HEK293 (cell line): Measurements from ENCODE around the gene DPM1.

Experiments used
- CTCF ChIA-PET: fragments of 350-600 bp; formaldehyde crosslinking; extraction: SDS; loops from one replicate; lab custom pipeline; 2021; ENCODE audit warnings: antibody characterized with exemption; lab: Yijun Ruan, JAX
- POLR2A ChIA-PET: fragments of 300-600 bp; formaldehyde crosslinking; extraction: SDS; loops from one replicate; lab custom pipeline; 2020; ENCODE audit warnings: antibody characterized with exemption, inconsistent platforms; lab: Yijun Ruan, JAX
- H3K27ac ChIP-seq: fragments of 200-500 bp; sonication (Bioruptor generic); 2 replicates; pipeline ENCODE4 v1.5.1; 2014; ENCODE audit warnings: low read depth, low read length, control low read depth, inconsistent platforms; ENCODE audit errors: extremely low read depth
- H3K36me3 ChIP-seq, 2 experiments: fragments of 200-500 bp in 1 of 2; sonication (Bioruptor generic) in 1 of 2; 1 replicate in 1 of 2; 2 replicates in 1 of 2; pipeline ENCODE4 v1.5.1; 2014 to 2017; ENCODE audit warnings: inconsistent platforms in 2 of 2, low read length in 2 of 2; ENCODE audit not compliant: control insufficient read depth in 2 of 2, insufficient read depth in 1 of 2
- H3K4me1 ChIP-seq: fragments of 200-500 bp; sonication (Bioruptor generic); 2 replicates; pipeline ENCODE4 v1.5.1; 2014; ENCODE audit warnings: mild to moderate bottlenecking, low read length, inconsistent platforms; ENCODE audit not compliant: control insufficient read depth, insufficient read depth
- H3K4me3 ChIP-seq: 2 replicates; pipeline ENCODE4 v1.5.1; 2011; ENCODE audit warnings: low read depth, mild to moderate bottlenecking, control low read depth, low read length, moderate library complexity
- H3K9me3 ChIP-seq: fragments of 200-500 bp; sonication (Bioruptor generic); 2 replicates; pipeline ENCODE4 v1.5.1; 2014; ENCODE audit warnings: low read depth, low read length, inconsistent platforms; ENCODE audit not compliant: control insufficient read depth, insufficient read depth
- FEZF1 ChIP-seq: fragments of 450-650 bp; formaldehyde crosslinking; IDR thresholded peaks from 2 replicates; pipeline ENCODE4 v1.5.1; 2016; ENCODE audit warnings: missing biosample characterization, missing genetic modification characterization
- GLIS2 ChIP-seq: fragments of 450-650 bp; formaldehyde crosslinking; IDR thresholded peaks from 2 replicates; pipeline ENCODE4 v1.5.1; 2016; ENCODE audit warnings: missing biosample characterization, missing genetic modification characterization
- MZF1 ChIP-seq: fragments of 450-650 bp; formaldehyde crosslinking; IDR thresholded peaks from 2 replicates; pipeline ENCODE4 v1.5.1; 2017; ENCODE audit warnings: missing biosample characterization, missing genetic modification characterization, borderline replicate concordance
- SALL2 ChIP-seq: fragments of 450-650 bp; formaldehyde crosslinking; IDR thresholded peaks from 2 replicates; pipeline ENCODE4 v1.5.0; 2017; ENCODE audit warnings: missing biosample characterization, mild to moderate bottlenecking, missing genetic modification characterization, borderline replicate concordance
- SCRT1 ChIP-seq: fragments of 450-650 bp; formaldehyde crosslinking; IDR thresholded peaks from 2 replicates; pipeline ENCODE4 v1.5.1; 2016; ENCODE audit warnings: missing biosample characterization, missing genetic modification characterization, borderline replicate concordance
- TRIM28 ChIP-seq: IDR thresholded peaks from 2 replicates; pipeline ENCODE4 v1.6.1; 2011; ENCODE audit warnings: low read length, control low read depth, borderline replicate concordance
- ZIC2 ChIP-seq: fragments of 450-650 bp; formaldehyde crosslinking; IDR thresholded peaks from 2 replicates; pipeline ENCODE4 v1.5.1; 2016; ENCODE audit warnings: missing biosample characterization, missing genetic modification characterization
- ZNF169 ChIP-seq: fragments of 450-650 bp; formaldehyde crosslinking; IDR thresholded peaks from 2 replicates; pipeline ENCODE4 v1.5.1; 2016; ENCODE audit warnings: missing biosample characterization, missing genetic modification characterization
- ZNF274 ChIP-seq, 2 experiments: fragments of 200-500 bp in 1 of 2; fragments of 450-650 bp in 1 of 2; sonication (Bioruptor generic) in 1 of 2; formaldehyde crosslinking in 1 of 2; IDR thresholded peaks; 2 replicates each; pipeline versions ENCODE4 v1.5.1 to v1.6.1; 2014 to 2016; ENCODE audit warnings: borderline replicate concordance in 1 of 2, inconsistent platforms in 1 of 2, low read length in 1 of 2, missing biosample characterization in 1 of 2, missing genetic modification characterization in 1 of 2
- ZNF341 ChIP-seq: fragments of 450-650 bp; formaldehyde crosslinking; IDR thresholded peaks from 2 replicates; pipeline ENCODE4; 2016; ENCODE audit warnings: low read depth, missing biosample characterization, missing genetic modification characterization
- ZNF366 ChIP-seq: fragments of 450-650 bp; formaldehyde crosslinking; conservative IDR thresholded peaks from 2 replicates; pipeline ENCODE4 v1.5.1; 2016; ENCODE audit warnings: missing biosample characterization, missing genetic modification characterization
- ZNF391 ChIP-seq: fragments of 450-650 bp; formaldehyde crosslinking; IDR thresholded peaks from 2 replicates; pipeline ENCODE4 v1.5.1; 2016; ENCODE audit warnings: low read depth, missing biosample characterization, missing genetic modification characterization, borderline replicate concordance
- ZNF416 ChIP-seq: fragments of 450-650 bp; formaldehyde crosslinking; IDR thresholded peaks from 2 replicates; pipeline ENCODE4 v1.5.1; 2016; ENCODE audit warnings: missing biosample characterization, missing genetic modification characterization
- ZNF433 ChIP-seq: fragments of 450-650 bp; formaldehyde crosslinking; IDR thresholded peaks from 2 replicates; pipeline ENCODE4 v1.5.1; 2016; ENCODE audit warnings: missing biosample characterization, missing genetic modification characterization, low read depth
- ZNF514 ChIP-seq: fragments of 450-650 bp; formaldehyde crosslinking; IDR thresholded peaks from 2 replicates; pipeline ENCODE4 v1.5.1; 2016; ENCODE audit warnings: missing biosample characterization, missing genetic modification characterization
- ZNF830 ChIP-seq: fragments of 450-650 bp; IDR thresholded peaks from 2 replicates; pipeline ENCODE4 v1.5.0; 2018; ENCODE audit warnings: missing biosample characterization, missing genetic modification characterization, low read depth, mild to moderate bottlenecking, moderate library complexity
- ZXDB ChIP-seq: fragments of 450-650 bp; formaldehyde crosslinking; IDR thresholded peaks from 2 replicates; pipeline ENCODE4 v1.5.1; 2016; ENCODE audit warnings: missing biosample characterization, missing genetic modification characterization
- TF ChIP-seq, protein P1 (sequence below): fragments of 450-650 bp; formaldehyde crosslinking; optimal IDR thresholded peaks from 2 replicates; pipeline ENCODE3; 2016; ENCODE audit warnings: missing biosample characterization, mild to moderate bottlenecking, missing genetic modification characterization
- TF ChIP-seq, protein P2 (sequence below): fragments of 450-650 bp; formaldehyde crosslinking; IDR thresholded peaks from 2 replicates; pipeline ENCODE4 v1.5.1; 2016; ENCODE audit warnings: missing biosample characterization, missing genetic modification characterization, low read depth
- TF ChIP-seq, protein P3 (sequence below): fragments of 450-650 bp; formaldehyde crosslinking; IDR thresholded peaks from 2 replicates; pipeline ENCODE4 v1.5.1; 2016; ENCODE audit warnings: missing biosample characterization, missing genetic modification characterization
- TF ChIP-seq, protein P4 (sequence below): fragments of 450-650 bp; formaldehyde crosslinking; IDR thresholded peaks from 2 replicates; pipeline ENCODE4 v1.5.1; 2017; ENCODE audit warnings: missing biosample characterization, missing genetic modification characterization
- TF ChIP-seq, protein P5 (sequence below): fragments of 450-650 bp; formaldehyde crosslinking; IDR thresholded peaks from 2 replicates; pipeline ENCODE4 v1.5.1; 2016; ENCODE audit warnings: missing biosample characterization, missing genetic modification characterization

The DPM1 gene

DNA sequence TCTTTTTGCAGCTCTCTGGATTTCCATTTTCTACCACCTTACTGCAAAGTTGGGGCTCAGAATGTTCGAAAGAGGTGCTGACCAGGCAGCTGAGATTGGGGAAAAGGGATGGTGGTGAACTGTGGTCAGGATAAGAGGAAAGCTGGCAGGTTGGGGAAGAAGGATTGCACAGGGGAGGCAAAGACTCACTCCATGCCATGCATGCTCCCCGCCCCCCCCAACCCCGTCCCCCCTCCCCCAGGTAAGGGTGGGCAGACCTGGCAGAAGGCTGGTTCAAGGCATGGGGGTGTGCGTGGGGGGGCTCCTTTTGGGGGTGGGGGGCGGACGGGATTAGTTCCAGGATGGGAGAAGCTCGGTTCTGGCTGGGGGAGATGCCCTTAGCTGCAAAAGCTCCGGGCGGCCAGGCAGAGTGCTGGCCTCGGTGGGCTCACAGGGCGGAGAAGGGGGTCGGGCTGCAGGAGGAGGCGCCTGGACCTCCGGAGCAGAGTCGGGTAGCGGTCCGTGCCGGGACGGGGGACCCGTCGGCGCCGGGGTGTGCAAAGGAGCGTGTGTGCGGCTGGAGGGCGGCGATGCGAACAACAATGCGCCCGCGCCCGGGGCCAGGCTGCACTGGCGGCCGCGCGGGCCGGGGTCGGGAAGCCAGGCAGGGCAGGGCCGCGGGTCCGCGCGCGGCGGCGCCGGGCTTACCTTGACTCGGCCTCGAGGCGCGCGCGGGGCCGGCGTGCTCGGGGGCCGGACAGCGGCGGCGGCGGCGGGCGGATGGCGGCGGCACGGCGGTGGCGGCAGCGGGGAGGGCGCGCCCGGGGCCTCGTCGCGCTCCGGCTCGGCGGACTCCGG lies 28.0 kb downstream of the DPM1 start (continued):
- TF ChIP-seq, protein P1, sequence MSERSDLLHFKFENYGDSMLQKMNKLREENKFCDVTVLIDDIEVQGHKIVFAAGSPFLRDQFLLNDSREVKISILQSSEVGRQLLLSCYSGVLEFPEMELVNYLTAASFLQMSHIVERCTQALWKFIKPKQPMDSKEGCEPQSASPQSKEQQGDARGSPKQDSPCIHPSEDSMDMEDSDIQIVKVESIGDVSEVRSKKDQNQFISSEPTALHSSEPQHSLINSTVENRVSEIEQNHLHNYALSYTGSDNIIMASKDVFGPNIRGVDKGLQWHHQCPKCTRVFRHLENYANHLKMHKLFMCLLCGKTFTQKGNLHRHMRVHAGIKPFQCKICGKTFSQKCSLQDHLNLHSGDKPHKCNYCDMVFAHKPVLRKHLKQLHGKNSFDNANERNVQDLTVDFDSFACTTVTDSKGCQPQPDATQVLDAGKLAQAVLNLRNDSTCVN (tag by site-specific recombination), result peak; percentile 77

DNA sequence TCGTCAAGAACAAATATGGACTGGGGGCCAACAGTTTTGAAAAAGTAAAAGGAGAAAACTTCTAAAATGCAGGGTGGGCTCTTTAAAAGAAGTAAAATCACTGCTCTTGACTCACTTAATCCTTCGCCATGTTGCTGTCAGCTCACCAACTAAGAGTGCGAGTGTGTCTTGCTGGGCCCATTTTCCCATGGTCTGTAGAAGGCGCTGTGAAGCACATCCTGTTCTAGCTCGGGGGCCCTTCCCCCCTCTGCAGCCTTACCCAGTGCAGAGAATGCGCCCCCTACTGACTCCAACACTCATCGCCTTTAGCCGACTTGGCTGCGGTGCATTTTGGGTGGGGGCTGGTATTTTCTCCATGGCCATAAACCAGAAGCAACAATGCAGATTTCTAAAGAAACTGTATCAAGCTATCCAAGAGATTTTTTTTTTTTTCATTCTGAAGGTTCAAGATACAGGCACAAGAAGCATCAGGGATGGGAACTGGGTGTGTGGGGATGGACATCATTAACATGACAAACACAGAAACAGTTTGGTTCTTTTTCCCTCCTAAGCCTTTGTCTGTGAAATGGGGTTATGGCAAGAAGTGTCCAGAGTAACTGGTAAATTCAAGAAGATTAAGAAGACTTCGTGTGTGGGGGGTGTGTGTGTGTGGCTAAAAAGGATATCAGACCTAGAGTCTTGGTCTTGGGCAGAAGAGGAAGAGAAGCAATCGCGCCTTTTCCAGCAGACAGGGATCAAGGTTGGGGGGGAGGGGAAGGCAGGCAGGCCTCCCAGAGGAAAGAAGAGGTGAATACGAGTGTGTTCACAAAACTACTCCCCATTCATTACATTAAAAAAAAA lies 28.8 kb downstream of the DPM1 start:
- peak overlapping the region; percentile 98 for H3K4me3 ChIP-seq
- H3K9me3 ChIP-seq, result no peaks in the 10 kb centered on the region
- H3K4me1 ChIP-seq, result no peaks in the 10 kb centered on the region; the same call in 1 of the 2 replicates
- POLR2A ChIA-PET, result interaction anchor here (0.5 to 5.9 kb wide), 9 partner anchors 28 to 814 kb away, joined by 3 to 35 read pairs (median 5); partner anchors contain the start of genes BCAS4, DPM1 and MOCS3
- peaks cover 14 to 75% of the 10 kb centered on the region in 2 experiments for H3K36me3 ChIP-seq
- CTCF ChIA-PET, result interaction anchor here (0.6 to 3.6 kb wide), 35 partner anchors 10 to 636 kb away, joined by 3 to 36 read pairs (median 4); partner anchors contain the start of genes BCAS4, DPM1 and MOCS3
- H3K27ac ChIP-seq, result peak overlapping the region; percentile 58
- TF ChIP-seq, protein P2, sequence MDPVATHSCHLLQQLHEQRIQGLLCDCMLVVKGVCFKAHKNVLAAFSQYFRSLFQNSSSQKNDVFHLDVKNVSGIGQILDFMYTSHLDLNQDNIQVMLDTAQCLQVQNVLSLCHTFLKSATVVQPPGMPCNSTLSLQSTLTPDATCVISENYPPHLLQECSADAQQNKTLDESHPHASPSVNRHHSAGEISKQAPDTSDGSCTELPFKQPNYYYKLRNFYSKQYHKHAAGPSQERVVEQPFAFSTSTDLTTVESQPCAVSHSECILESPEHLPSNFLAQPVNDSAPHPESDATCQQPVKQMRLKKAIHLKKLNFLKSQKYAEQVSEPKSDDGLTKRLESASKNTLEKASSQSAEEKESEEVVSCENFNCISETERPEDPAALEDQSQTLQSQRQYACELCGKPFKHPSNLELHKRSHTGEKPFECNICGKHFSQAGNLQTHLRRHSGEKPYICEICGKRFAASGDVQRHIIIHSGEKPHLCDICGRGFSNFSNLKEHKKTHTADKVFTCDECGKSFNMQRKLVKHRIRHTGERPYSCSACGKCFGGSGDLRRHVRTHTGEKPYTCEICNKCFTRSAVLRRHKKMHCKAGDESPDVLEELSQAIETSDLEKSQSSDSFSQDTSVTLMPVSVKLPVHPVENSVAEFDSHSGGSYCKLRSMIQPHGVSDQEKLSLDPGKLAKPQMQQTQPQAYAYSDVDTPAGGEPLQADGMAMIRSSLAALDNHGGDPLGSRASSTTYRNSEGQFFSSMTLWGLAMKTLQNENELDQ (tag by site-specific recombination), result no peak
- TF ChIP-seq SALL2 (tag by site-specific recombination) (no peak), ZXDB (tag by site-specific recombination) (peak; percentile 43), ZNF274 (IDR thresholded peaks at IDR 0.05; ENCODE audit: low read length) (no peak), ZNF274 (tag by site-specific recombination; IDR thresholded peaks at IDR 0.05; ENCODE audit: borderline replicate concordance) (no peak), GLIS2 (peak; percentile 74), TRIM28 (0 out of 2 replicates have a peak, but pooled peaks have one; percentile 66), ZNF366 (tag by site-specific recombination) (0 out of 2 replicates have a peak, but pooled peaks have one; percentile 25), ZNF391 (tag by site-specific recombination) (no peak; the same call in 1 of the 2 replicates), ZIC2 (tag by site-specific recombination) (peak; percentile 40), MZF1 (no peak), SCRT1 (tag by site-specific recombination) (no peak), FEZF1 (tag by site-specific recombination) (no peak), ZNF433 (tag by site-specific recombination) (no peak), ZNF169 (tag by site-specific recombination) (no peak), ZNF416 (tag by site-specific recombination) (no peak), ZNF341 (tag by site-specific recombination) (0 out of 2 replicates have a peak, but pooled peaks have one; percentile 22), ZNF830 (tag by site-specific recombination) (no peak), ZNF514 (tag by site-specific recombination) (no peak)
- TF ChIP-seq, protein P3, sequence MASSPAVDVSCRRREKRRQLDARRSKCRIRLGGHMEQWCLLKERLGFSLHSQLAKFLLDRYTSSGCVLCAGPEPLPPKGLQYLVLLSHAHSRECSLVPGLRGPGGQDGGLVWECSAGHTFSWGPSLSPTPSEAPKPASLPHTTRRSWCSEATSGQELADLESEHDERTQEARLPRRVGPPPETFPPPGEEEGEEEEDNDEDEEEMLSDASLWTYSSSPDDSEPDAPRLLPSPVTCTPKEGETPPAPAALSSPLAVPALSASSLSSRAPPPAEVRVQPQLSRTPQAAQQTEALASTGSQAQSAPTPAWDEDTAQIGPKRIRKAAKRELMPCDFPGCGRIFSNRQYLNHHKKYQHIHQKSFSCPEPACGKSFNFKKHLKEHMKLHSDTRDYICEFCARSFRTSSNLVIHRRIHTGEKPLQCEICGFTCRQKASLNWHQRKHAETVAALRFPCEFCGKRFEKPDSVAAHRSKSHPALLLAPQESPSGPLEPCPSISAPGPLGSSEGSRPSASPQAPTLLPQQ, result peak; percentile 84
- TF ChIP-seq, protein P4, sequence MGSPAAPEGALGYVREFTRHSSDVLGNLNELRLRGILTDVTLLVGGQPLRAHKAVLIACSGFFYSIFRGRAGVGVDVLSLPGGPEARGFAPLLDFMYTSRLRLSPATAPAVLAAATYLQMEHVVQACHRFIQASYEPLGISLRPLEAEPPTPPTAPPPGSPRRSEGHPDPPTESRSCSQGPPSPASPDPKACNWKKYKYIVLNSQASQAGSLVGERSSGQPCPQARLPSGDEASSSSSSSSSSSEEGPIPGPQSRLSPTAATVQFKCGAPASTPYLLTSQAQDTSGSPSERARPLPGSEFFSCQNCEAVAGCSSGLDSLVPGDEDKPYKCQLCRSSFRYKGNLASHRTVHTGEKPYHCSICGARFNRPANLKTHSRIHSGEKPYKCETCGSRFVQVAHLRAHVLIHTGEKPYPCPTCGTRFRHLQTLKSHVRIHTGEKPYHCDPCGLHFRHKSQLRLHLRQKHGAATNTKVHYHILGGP (tag by site-specific recombination), result no peak
- TF ChIP-seq, protein P1 (tag by site-specific recombination), result peak; percentile 40
- TF ChIP-seq, protein P5, sequence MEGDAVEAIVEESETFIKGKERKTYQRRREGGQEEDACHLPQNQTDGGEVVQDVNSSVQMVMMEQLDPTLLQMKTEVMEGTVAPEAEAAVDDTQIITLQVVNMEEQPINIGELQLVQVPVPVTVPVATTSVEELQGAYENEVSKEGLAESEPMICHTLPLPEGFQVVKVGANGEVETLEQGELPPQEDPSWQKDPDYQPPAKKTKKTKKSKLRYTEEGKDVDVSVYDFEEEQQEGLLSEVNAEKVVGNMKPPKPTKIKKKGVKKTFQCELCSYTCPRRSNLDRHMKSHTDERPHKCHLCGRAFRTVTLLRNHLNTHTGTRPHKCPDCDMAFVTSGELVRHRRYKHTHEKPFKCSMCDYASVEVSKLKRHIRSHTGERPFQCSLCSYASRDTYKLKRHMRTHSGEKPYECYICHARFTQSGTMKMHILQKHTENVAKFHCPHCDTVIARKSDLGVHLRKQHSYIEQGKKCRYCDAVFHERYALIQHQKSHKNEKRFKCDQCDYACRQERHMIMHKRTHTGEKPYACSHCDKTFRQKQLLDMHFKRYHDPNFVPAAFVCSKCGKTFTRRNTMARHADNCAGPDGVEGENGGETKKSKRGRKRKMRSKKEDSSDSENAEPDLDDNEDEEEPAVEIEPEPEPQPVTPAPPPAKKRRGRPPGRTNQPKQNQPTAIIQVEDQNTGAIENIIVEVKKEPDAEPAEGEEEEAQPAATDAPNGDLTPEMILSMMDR (tag by site-specific recombination), result peak; percentile 96
